ENCODE data around the gene MAP4K1.

- TF ChIP-seq CTCF (IDR thresholded peaks at IDR 0.05): no peak
- no peak for TF ChIP-seq POLR2A (IDR thresholded peaks at IDR 0.05)
These were observed 20.7 kb downstream of the MAP4K1 start for GRCh38 chr19:38597075-38597474.

All from body of pancreas (tissue), 4 donors.